ENCODE measurements around the gene PLCB2.

DNA sequence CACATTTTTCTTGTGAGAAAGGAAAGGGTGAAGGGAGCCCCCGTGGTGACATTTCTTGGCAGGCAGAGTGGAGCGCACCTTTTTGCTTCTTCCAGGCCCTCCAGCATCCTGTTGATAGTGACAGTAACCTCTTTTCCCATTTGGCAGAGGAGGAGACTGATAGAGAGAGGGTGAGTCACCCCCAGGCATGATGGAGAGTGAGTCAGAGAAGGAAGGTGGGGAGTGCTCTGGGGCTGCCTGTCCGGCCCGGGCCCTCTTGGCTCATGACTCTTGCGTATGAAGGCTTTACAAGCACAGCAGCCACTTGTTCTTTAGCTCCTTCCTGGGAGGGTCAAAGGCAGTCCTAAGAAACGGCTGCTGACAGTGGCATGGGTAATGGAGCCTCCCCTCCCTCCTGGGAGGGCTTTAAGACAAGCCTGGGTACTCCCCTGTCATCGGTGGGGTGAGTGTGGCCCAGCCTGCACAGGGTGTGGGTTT is 40.9 kb downstream of the PLCB2 start:
- TF ChIP-seq SMC3 (conservative IDR thresholded peaks at IDR 0.05; ENCODE audit: poor library complexity) (no peak), EZH2 (IDR thresholded peaks at IDR 0.05; ENCODE audit: borderline replicate concordance, insufficient read depth, low read length, poor library complexity, severe bottlenecking) (no peak), EP300 (conservative IDR thresholded peaks at IDR 0.05; ENCODE audit: poor library complexity, severe bottlenecking) (no peak), CTCF (IDR thresholded peaks at IDR 0.05; ENCODE audit: poor library complexity, severe bottlenecking) (no peak)
